HG02885 (cell line): Measurements from ENCODE around the gene NDFIP1.
"Not testable (repeated sequence)": the region's sequence is repeated elsewhere in the genome, so short reads cannot be mapped to it uniquely, and the experiment has no call there.

Experiments used
- ATAC-seq: cut with Tn5 transposase; IDR thresholded peaks from one replicate; pipeline ENCODE4 v1.9.1; 2021; ENCODE audit warnings: mild to moderate bottlenecking; ENCODE audit not compliant: unreplicated experiment, poor library complexity

Gene NDFIP1

GRCh38 chr5:142088855-142089479 is 19.6 kb upstream of the NDFIP1 start:
- ATAC-seq = not testable (repeated sequence)

GRCh38 chr5:142091012-142091411 is 17.6 kb upstream of the NDFIP1 start:
- no peak for ATAC-seq

GRCh38 chr5:142091922-142092321 is 16.7 kb upstream of the NDFIP1 start:
- ATAC-seq = no peak

- ATAC-seq = no peak
Measured at GRCh38 chr5:142095035-142095434, 13.5 kb upstream of the NDFIP1 start.

GRCh38 chr5:142095651-142096330 is 12.8 kb upstream of the NDFIP1 start:
- no peak for ATAC-seq

- ATAC-seq = no peak
Measured at GRCh38 chr5:142096382-142096781, 12.2 kb upstream of the NDFIP1 start.

GRCh38 chr5:142097681-142098080 is 10.9 kb upstream of the NDFIP1 start:
- no peak for ATAC-seq

- ATAC-seq = no peak
Measured at GRCh38 chr5:142098275-142098674, 10.3 kb upstream of the NDFIP1 start.

- ATAC-seq = no peak
Measured at GRCh38 chr5:142098931-142099330, 9.6 kb upstream of the NDFIP1 start.

GRCh38 chr5:142100307-142100706 is 8.3 kb upstream of the NDFIP1 start:
- ATAC-seq = no peak

GRCh38 chr5:142102980-142103740 is 5.4 kb upstream of the NDFIP1 start:
- ATAC-seq = no peak

GRCh38 chr5:142104491-142104890 is 4.1 kb upstream of the NDFIP1 start:
- no peak for ATAC-seq

- no peak for ATAC-seq
Measured at GRCh38 chr5:142106061-142106460, 2.5 kb upstream of the NDFIP1 start.

- no peak for ATAC-seq
Measured at GRCh38 chr5:142107036-142107735, 1.4 kb upstream of the NDFIP1 start.

GRCh38 chr5:142107736-142108431 is 695 bp upstream of the NDFIP1 start:
- ATAC-seq = no peak

GRCh38 chr5:142109331-142110045 is 909 bp downstream of the NDFIP1 start:
- no peak for ATAC-seq

- ATAC-seq = no peak
Measured at GRCh38 chr5:142110046-142110531, 1.5 kb downstream of the NDFIP1 start.

- ATAC-seq = no peak
Measured at GRCh38 chr5:142110988-142111687, 2.6 kb downstream of the NDFIP1 start.

GRCh38 chr5:142114687-142115086 is 6.1 kb downstream of the NDFIP1 start:
- ATAC-seq = no peak
